Fibroblast of mammary gland (primary cell): Measurements from ENCODE around the gene COL4A6.
A peak's percentile ranks its signal among the peaks of the same experiment; 100 is the strongest.

ENCODE experiments used
- DNase-seq: peaks from one replicate; pipeline ENCODE4 v3.0.0-alpha.2; 2010; ENCODE audit warnings: low read depth
- H3K4me3 ChIP-seq: 2 replicates; pipeline ENCODE4 v1.5.1; 2011; ENCODE audit warnings: low read depth, mild to moderate bottlenecking, low read length, moderate library complexity; ENCODE audit not compliant: control insufficient read depth
- TF ChIP-seq, protein P1 (sequence below): conservative IDR thresholded peaks from 2 replicates; pipeline ENCODE4 v1.5.1; 2011; ENCODE audit warnings: low read depth, low read length, inconsistent platforms; ENCODE audit not compliant: control insufficient read depth, insufficient read depth

COL4A6 gene

DNA sequence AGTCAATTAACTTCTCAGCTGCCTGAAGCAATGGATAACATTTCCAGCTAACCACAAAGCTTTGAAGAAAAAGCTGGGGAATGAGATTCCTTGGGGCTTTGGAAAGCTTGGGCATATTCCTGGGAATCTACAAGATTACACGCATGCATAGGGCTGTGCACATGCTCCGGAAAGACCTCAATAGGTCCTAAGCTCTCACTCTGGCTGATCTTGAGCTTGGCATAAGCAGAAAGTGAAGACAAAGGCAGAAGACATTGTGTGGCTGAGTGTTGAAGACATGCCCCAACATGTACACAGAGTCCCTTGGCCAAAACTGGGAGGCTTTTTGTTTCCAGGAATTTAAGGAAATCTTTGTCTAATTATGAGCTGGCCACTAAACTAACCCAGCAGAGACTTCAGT is 315.5 kb downstream of the COL4A6 start:
- TF ChIP-seq, protein P1, sequence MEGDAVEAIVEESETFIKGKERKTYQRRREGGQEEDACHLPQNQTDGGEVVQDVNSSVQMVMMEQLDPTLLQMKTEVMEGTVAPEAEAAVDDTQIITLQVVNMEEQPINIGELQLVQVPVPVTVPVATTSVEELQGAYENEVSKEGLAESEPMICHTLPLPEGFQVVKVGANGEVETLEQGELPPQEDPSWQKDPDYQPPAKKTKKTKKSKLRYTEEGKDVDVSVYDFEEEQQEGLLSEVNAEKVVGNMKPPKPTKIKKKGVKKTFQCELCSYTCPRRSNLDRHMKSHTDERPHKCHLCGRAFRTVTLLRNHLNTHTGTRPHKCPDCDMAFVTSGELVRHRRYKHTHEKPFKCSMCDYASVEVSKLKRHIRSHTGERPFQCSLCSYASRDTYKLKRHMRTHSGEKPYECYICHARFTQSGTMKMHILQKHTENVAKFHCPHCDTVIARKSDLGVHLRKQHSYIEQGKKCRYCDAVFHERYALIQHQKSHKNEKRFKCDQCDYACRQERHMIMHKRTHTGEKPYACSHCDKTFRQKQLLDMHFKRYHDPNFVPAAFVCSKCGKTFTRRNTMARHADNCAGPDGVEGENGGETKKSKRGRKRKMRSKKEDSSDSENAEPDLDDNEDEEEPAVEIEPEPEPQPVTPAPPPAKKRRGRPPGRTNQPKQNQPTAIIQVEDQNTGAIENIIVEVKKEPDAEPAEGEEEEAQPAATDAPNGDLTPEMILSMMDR, result no peak
- DNase-seq, result peak; percentile 45
- H3K4me3 ChIP-seq, result no peak overlapping the region

DNA sequence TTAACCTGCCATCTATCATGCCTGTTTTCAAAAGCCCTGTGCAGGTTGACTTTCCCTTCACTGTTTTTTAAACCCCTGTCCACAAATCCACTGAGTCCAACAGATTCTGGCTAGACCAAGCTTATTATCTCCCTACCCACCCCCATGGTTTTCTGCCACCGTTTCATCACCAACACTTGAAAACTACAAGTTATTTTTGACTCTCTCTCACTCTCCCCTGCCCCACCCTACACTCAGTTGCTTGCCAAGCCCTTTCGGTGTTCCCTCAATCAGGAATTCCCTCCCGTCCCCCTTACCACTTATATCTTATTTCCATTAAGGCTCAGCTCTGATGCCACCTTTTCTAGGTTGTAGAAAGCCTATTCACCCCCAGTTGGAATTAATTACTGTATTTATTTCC is 316.9 kb downstream of the COL4A6 start:
- DNase-seq, result no peak
- no peak overlapping the region for H3K4me3 ChIP-seq
- TF ChIP-seq, protein P1, result no peak

DNA sequence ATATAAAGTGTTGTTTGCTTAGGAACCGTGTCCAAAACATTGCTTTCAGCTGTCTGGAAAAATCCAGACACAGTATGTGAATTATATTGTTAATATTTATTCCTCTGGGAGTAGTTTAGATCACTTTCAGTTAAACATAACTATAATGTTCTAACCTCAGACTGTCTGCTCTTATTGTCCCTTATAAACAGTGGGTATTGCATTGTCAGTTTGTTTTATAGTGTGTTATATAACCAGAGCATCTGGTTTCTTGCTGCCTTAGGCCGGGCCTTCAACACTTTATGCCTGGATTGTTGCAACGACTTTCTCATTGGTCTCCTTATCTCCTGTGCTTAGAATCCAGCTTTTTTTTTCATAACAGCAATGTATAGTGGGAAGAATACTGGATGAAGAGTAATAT is 320.2 kb downstream of the COL4A6 start:
- no peak overlapping the region for H3K4me3 ChIP-seq
- TF ChIP-seq, protein P1, result no peak
- no peak for DNase-seq

DNA sequence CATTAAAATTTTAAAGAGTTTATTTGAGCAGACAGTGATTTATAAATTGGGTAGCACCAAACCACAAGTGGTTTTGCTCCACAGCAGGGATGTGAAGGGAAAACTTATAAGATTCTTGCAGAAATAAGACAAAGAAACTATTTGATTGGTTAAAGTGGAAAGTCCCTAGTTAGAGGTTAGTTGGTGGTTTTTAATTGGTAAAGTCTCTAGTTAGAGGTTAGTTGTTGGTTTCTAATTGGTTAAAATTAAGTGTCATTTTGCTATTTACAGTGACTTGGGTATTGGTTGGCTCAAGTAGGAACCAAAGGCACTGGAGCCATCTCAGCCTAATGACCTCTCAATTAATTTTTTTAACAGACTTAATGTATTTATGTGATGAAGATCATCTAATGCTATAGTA is 323.7 kb downstream of the COL4A6 start:
- no peak for DNase-seq
- no peak overlapping the region for H3K4me3 ChIP-seq
- TF ChIP-seq, protein P1, result no peak
